ENCODE data around the gene PRMT2. TPM values are rescaled to one million over a fixed set of nuclear protein-coding genes. Genes with fewer than 3 reads are reported as not detected.

PRMT2 gene
- total and polyA plus RNA-seq, 12 donors, result 31.2 to 70.1 (median 54.2) TPM

GRCh38 chr21:46600978-46601377 is 34.5 kb upstream of the PRMT2 start:
- H3K4me1 ChIP-seq, result peaks cover 4 to 34% (median 18%) of the 10 kb centered on the region in 9 donors
- WGBS, 2 donors, result 74 to 75% methylated on average over 9 of the region's 9 CpGs
- H3K27ac ChIP-seq, result no peak overlapping the region
- H3K36me3 ChIP-seq, result no peaks in the 10 kb centered on the region
- intact Hi-C loops (cut with DNase I), result no loop called here
- no peak overlapping the region for H3K4me3 ChIP-seq
- no peak for TF ChIP-seq CTCF (IDR thresholded peaks at IDR 0.05)
- no peak for ATAC-seq
- peaks cover 0 to 2% (median 0%) of the 10 kb centered on the region in 7 donors for H3K27me3 ChIP-seq
- DNase-seq, result no peak
- H3K9me3 ChIP-seq, result no peaks in the 10 kb centered on the region

- peaks cover 4 to 46% (median 17%) of the 10 kb centered on the region in 9 donors for H3K4me1 ChIP-seq
- H3K27ac ChIP-seq, result no peak overlapping the region
- no peak for TF ChIP-seq CTCF (IDR thresholded peaks at IDR 0.05)
- H3K4me3 ChIP-seq, result no peak overlapping the region
- H3K36me3 ChIP-seq, result no peaks in the 10 kb centered on the region
- intact Hi-C loops (cut with DNase I), result no loop called here
- no peak for ATAC-seq
- H3K27me3 ChIP-seq, result peaks cover 0 to 2% (median 0%) of the 10 kb centered on the region in 7 donors
- H3K9me3 ChIP-seq, result no peaks in the 10 kb centered on the region
- WGBS, 2 donors, result 42 to 47% methylated on average over 9 of the region's 9 CpGs
- no peak for DNase-seq
These were observed 32.2 kb upstream of the PRMT2 start for GRCh38 chr21:46603228-46603627.

GRCh38 chr21:46604329-46604974 is 31.0 kb upstream of the PRMT2 start:
- Histone ChIP-seq H3K27ac (peak overlapping the region in 1 of 10 donors; percentile 81), H3K27me3 (peaks cover 0 to 2% (median 0%) of the 10 kb centered on the region in 7 donors), H3K4me3 (peak overlapping the region in 2 of 10 donors; percentile 6 to 7), H3K36me3 (no peaks in the 10 kb centered on the region), H3K4me1 (peaks cover 0 to 35% (median 5%) of the 10 kb centered on the region in 9 donors), H3K9me3 (no peaks in the 10 kb centered on the region)
- no peak for ATAC-seq
- WGBS, 2 donors, result 88 to 90% methylated on average over 9 of the region's 9 CpGs
- intact Hi-C loops (cut with DNase I), result no loop called here
- DNase-seq, result no peak
- TF ChIP-seq CTCF (IDR thresholded peaks at IDR 0.05), result no peak

GRCh38 chr21:46604975-46605766 is 30.3 kb upstream of the PRMT2 start, which contains the start of gene S100B:
TSS of gene S100B (minus strand) at chr21:46605082. CDS start at chr21:46602415, 2,667 bp downstream.
- peaks cover 0 to 30% (median 0%) of the 10 kb centered on the region in 9 donors for H3K4me1 ChIP-seq
- H3K9me3 ChIP-seq, result peaks cover 0 to under 1% (median 0%) of the 10 kb centered on the region in 11 donors
- peak within 1 kb of the TSS in 2 of 10 donors; percentile 6 to 7 for H3K4me3 ChIP-seq
- TF ChIP-seq CTCF (IDR thresholded peaks at IDR 0.05), result no peak
- DNase-seq, result no peak
- no peaks in the 10 kb centered on the region for H3K36me3 ChIP-seq
- intact Hi-C loops (cut with DNase I), result no loop called here
- H3K27me3 ChIP-seq, result peaks cover 0 to 2% (median 0%) of the 10 kb centered on the region in 7 donors
- ATAC-seq, result peak in 7 of 8 donors; percentile 42 to 76 (median 58)
- WGBS, 2 donors, result 76 to 82% methylated on average over 15 of the region's 15 CpGs
- H3K27ac ChIP-seq, result peak within 1 kb of the TSS in 3 of 10 donors; percentile 14 to 81 (median 16)

Data from heart right ventricle (tissue), 16 donors.